Activated CD8-positive, alpha-beta memory T cell treated with anti-CD3 and anti-CD28 coated beads, Interleukin-2, amount 50 U/mL, for 24 hours (primary cell): ENCODE measurements around the gene UBR4.

Experiments
- DNase-seq: peaks from one replicate; pipeline ENCODE4 v3.0.0-alpha.2; 2020; ENCODE audit errors: extremely low read depth

Gene UBR4

GRCh38 chr1:19139711-19140110, 70.4 kb downstream of the UBR4 start:
- DNase-seq = no peak

- DNase-seq = no peak
Measured at GRCh38 chr1:19138958-19139581, 71.0 kb downstream of the UBR4 start.

GRCh38 chr1:19138331-19138730, 71.7 kb downstream of the UBR4 start:
- DNase-seq = no peak

- DNase-seq = no peak
Measured at GRCh38 chr1:19137158-19137557, 72.9 kb downstream of the UBR4 start.

- DNase-seq = no peak
Measured at GRCh38 chr1:19133360-19133759, 76.7 kb downstream of the UBR4 start.

- DNase-seq = no peak
Measured at GRCh38 chr1:19130468-19130867, 79.6 kb downstream of the UBR4 start.

GRCh38 chr1:19128968-19129514, 81.0 kb downstream of the UBR4 start:
- no peak for DNase-seq

- no peak for DNase-seq
Measured at GRCh38 chr1:19124273-19124672, 85.8 kb downstream of the UBR4 start.

GRCh38 chr1:19123837-19124236, 86.2 kb downstream of the UBR4 start:
- DNase-seq = peak; percentile 9

GRCh38 chr1:19122668-19123067, 87.4 kb downstream of the UBR4 start:
- no peak for DNase-seq

- DNase-seq = no peak
Measured at GRCh38 chr1:19121192-19121591, 88.9 kb downstream of the UBR4 start.

GRCh38 chr1:19120070-19120469, 90.0 kb downstream of the UBR4 start:
- no peak for DNase-seq

GRCh38 chr1:19115082-19115808, 94.8 kb downstream of the UBR4 start:
- DNase-seq = no peak

GRCh38 chr1:19113697-19114092, 96.4 kb downstream of the UBR4 start:
- no peak for DNase-seq

GRCh38 chr1:19112891-19113696, 97.0 kb downstream of the UBR4 start:
- DNase-seq = no peak

- DNase-seq = no peak
Measured at GRCh38 chr1:19110257-19110927, 99.7 kb downstream of the UBR4 start.

- DNase-seq = no peak
Measured at GRCh38 chr1:19109545-19109944, 100.5 kb downstream of the UBR4 start.

GRCh38 chr1:19101244-19101643, 108.8 kb downstream of the UBR4 start:
- no peak for DNase-seq

GRCh38 chr1:19100028-19100427, 110.0 kb downstream of the UBR4 start:
- DNase-seq = no peak

- no peak for DNase-seq
Measured at GRCh38 chr1:19096990-19097389, 113.1 kb downstream of the UBR4 start.

GRCh38 chr1:19096036-19096833, 113.8 kb downstream of the UBR4 start:
- no peak for DNase-seq
